ENCODE measurements around the gene NME5. TPM values are rescaled to one million over a fixed set of nuclear protein-coding genes. Genes with fewer than 3 reads are reported as not detected.

The NME5 gene, protein sequence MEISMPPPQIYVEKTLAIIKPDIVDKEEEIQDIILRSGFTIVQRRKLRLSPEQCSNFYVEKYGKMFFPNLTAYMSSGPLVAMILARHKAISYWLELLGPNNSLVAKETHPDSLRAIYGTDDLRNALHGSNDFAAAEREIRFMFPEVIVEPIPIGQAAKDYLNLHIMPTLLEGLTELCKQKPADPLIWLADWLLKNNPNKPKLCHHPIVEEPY
- total RNA-seq (2022; extraction: Qiagen RNA extraction), result not detected in 5 replicates

DNA sequence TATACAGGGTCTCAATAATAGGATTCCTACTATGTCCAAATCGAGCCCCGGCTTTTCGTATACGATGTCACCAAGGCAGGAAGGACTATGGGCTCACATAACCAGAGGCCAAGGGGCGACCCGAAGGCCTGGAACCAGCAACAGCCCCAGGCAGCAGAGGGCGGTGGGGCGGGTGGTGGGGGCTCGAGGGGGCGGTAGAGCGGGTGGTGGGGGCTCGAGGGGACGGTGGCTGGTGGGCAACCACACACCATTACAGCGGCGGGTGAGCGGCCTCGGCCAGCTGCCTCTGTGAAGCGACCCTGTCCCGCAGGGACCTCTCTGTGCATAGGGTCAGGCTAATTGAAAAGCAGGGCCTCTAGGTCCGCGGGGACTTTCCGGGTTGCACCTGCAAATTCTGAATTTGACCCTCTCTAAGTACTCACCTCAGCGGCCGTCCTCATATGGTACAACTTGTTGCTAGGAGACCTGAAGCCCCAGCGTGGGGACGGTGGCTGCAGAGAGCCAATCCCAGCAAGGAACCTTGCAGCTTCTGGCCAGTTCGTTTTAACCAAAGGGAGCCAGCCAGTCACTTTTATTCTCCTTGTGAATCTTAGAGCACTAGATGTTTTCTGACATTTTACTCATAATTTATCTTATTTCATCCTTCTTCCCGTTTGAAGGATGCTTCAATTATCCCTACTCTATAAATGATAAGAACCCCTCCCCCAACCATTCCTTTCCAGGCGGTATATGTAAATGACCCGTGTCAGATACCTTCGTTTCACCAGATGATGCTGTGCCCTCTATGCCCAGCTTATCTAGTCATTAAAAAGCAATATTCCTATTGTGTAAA, at the start of gene NME5:
Gene NME5, minus strand, starts transcription at position 480 of the 832 bp plus-strand sequence. CDS start 648 bp downstream, outside the sequence.

DNA sequence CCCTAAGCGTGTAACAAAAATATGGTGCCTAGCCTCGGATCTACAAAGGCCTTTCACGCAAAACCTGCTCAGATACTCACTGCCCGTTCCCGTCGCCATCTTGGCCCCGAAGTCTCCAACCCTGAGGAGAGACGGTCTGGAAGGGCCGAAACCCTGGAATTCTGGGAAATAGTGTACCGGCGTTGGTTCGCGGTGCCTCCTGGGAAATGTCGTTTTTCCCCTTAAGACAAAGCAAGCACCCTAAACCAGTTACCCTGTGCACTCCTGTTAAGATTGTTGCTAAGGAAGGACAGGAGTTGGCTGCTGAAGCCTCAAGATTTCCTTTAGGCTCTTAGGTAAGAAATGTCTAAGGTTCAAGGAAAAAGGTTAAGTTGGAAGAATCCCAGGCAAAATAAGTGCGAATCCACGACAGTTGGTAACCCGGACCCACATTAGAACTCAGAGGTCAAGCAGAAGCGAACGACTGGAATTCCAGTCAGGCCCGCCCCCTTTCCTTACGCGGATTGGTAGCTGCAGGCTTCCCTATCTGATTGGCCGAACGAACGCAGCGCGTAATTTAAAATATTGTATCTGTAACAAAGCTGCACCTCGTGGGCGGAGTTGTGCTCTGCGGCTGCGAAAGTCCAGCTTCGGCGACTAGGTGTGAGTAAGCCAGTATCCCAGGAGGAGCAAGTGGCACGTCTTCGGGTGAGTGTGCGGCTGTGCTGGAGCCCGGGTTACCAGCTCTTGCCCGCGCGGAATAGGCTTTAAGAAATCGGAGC, 39.5 kb upstream of the NME5 start, which contains the start of the genes BRD8 and KIF20A:
Gene BRD8, minus strand, starts transcription at position 115 of the 761 bp plus-strand sequence. Its CDS starts 16 bp downstream, at position 99.
Gene KIF20A, plus strand, starts transcription at position 597 of the 761 bp plus-strand sequence. CDS start 569 bp downstream, outside the sequence.

DNA sequence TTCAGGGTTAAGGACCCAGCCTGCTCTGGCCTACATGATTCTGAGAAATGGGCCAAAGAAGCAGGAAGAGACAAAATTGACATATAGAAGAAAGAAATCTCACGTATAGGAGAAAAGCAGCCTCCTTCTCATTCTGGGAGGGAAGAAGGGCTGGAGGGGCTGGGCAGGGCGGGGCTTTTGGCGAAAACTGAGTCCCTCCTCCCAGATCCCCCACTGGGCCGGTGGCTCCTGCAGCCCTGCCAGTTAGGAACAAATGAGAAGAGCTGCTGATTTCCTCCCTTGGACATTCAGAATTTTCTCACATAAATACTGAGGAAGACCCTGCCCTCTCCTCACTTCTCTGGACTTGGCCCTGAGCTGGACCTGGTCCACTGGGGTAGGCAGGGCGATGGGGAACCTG, 55.5 kb downstream of the NME5 start, which contains the start of gene WNT8A:
Gene WNT8A, plus strand, starts transcription at position 332 of the 400 bp plus-strand sequence. CDS start 95 bp downstream, outside the sequence.

Other genes with a start within 250 kb of the NME5 start
- 0.05 TPM in 1 of 5 replicates, not detected in the others for gene PKD2L2, start 250.0 kb downstream of the NME5 start, total RNA-seq (2022; extraction: Qiagen RNA extraction)
- gene FAM13B, start 106.3 kb downstream of the NME5 start, total RNA-seq (2022; extraction: Qiagen RNA extraction), result 9.3 to 15.7 TPM (median 11.9 TPM) in 5 replicates
- not detected in 5 replicates for gene WNT8A, start 55.4 kb downstream of the NME5 start, total RNA-seq (2022; extraction: Qiagen RNA extraction)
- 42.4 to 49.1 TPM (median 46.3 TPM) in 5 replicates for gene BRD8, start 39.2 kb upstream of the NME5 start, total RNA-seq (2022; extraction: Qiagen RNA extraction)
- gene KIF20A, start 39.7 kb upstream of the NME5 start, total RNA-seq (2022; extraction: Qiagen RNA extraction), result 38.7 to 44.6 TPM (median 41.8 TPM) in 5 replicates
- gene CDC23, start 73.9 kb upstream of the NME5 start, total RNA-seq (2022; extraction: Qiagen RNA extraction), result 23.2 to 30.2 TPM (median 28.1 TPM) in 5 replicates
- gene GFRA3, start 135.2 kb upstream of the NME5 start, total RNA-seq (2022; extraction: Qiagen RNA extraction), result 0.05 to 0.07 TPM in 2 of 5 replicates, not detected in the others
- gene CDC25C, start 192.4 kb upstream of the NME5 start, total RNA-seq (2022; extraction: Qiagen RNA extraction), result 9.0 to 11.0 TPM (median 9.7 TPM) in 5 replicates
- gene FAM53C, start 198.8 kb upstream of the NME5 start, total RNA-seq (2022; extraction: Qiagen RNA extraction), result 17.4 to 21.1 TPM (median 19.6 TPM) in 5 replicates
- gene KDM3B, start 213.3 kb upstream of the NME5 start, total RNA-seq (2022; extraction: Qiagen RNA extraction), result 38.3 to 45.6 TPM (median 43.9 TPM) in 5 replicates